WI38 (cell line): ENCODE results near the gene ZNF652.
"Not testable (repeated sequence)": the region's sequence is repeated elsewhere in the genome, so short reads cannot be mapped to it uniquely, and the experiment has no call there.

Experiments
- H3K4me3 ChIP-seq: 2 replicates; pipeline ENCODE4 v1.5.1; 2011; ENCODE audit warnings: low read depth, mild to moderate bottlenecking, control low read depth, low read length
- TF ChIP-seq, protein P1 (sequence below): IDR thresholded peaks from 2 replicates; pipeline ENCODE4 v1.5.1; 2012; ENCODE audit warnings: low read depth, mild to moderate bottlenecking, control low read depth, low read length

Gene ZNF652

GRCh38 chr17:49390548-49391324 lies 28.7 kb upstream of the ZNF652 start:
- H3K4me3 ChIP-seq, result no peak overlapping the region
- TF ChIP-seq, protein P1, sequence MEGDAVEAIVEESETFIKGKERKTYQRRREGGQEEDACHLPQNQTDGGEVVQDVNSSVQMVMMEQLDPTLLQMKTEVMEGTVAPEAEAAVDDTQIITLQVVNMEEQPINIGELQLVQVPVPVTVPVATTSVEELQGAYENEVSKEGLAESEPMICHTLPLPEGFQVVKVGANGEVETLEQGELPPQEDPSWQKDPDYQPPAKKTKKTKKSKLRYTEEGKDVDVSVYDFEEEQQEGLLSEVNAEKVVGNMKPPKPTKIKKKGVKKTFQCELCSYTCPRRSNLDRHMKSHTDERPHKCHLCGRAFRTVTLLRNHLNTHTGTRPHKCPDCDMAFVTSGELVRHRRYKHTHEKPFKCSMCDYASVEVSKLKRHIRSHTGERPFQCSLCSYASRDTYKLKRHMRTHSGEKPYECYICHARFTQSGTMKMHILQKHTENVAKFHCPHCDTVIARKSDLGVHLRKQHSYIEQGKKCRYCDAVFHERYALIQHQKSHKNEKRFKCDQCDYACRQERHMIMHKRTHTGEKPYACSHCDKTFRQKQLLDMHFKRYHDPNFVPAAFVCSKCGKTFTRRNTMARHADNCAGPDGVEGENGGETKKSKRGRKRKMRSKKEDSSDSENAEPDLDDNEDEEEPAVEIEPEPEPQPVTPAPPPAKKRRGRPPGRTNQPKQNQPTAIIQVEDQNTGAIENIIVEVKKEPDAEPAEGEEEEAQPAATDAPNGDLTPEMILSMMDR, result no peak

DNA sequence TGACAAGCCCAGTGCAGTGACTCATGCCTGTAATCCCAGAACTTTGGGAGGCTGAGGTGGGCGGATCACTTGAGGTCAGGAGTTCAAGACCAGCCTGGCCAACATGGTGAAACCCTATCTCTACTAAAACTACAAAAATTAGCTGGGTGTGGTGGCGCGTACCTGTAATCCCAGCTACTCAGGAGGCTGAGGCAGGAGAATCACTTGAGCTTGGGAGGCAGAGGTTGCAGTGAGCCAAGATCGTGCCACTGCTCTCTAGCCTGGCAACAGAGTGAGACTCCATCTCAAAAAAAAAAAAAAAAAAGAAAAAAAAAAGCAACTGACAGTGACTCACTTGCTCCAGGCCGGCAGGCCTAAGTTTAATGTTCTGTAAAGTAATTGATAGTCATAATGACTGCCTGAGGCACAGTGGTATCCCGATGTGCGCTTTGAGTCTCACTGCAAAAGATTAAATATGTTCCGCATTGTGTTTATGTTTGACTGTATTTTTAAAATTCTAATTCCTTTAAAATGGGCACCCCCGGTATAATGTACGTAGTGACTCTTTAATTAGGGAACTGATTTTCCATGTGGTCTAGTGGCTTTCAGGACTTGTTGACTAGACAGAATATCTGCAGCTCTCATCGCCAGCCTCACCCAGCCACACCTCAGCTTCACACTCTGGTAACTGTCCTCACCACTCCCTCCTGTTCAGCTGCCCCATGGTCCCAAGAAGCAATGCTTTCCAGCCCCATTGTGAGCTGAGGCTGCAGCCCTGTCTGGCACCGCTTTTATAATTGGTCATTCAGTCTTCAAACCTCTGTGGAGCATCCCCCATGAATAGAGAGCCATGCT lies 27.7 kb upstream of the ZNF652 start:
- H3K4me3 ChIP-seq, result not testable (repeated sequence)

DNA sequence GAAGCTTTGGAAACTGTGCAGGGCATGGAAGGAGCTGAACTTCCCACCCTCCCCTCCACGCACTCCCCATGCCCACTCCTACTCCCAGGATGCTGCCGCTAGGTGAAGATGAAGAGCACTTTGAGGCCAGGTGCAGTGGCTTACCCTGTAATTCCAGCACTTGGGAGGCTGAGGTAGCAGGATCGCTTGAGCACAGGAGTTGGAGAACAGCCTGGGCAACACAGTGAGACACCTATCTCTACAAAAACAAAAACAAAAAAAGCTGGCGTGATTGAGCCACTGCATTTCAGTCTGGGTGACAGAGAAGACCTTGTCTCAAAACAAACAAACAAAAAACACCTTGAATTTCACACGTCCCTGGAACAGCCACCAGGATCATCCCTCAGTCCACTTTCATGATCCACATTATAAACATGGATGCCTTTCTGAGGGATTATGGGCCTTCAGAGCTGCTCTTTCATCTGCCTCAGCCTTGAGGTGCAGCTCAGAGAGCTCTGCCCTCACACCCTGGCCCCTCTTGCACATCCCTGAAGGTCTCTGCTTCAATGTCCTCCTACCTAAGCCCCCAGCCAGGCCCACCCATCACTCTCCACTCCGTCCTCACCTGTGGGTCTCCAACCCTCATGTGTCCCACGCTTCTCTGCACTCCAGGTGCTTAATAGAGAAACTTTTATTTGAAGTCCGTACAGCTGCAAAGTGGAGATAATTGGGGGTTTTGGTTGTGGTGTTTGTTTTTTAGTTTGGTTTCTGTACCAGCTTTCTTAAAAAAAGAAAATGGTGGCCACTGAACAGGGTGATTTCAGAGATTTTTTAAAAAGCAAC lies 26.9 kb upstream of the ZNF652 start:
- TF ChIP-seq, protein P1, result no peak

DNA sequence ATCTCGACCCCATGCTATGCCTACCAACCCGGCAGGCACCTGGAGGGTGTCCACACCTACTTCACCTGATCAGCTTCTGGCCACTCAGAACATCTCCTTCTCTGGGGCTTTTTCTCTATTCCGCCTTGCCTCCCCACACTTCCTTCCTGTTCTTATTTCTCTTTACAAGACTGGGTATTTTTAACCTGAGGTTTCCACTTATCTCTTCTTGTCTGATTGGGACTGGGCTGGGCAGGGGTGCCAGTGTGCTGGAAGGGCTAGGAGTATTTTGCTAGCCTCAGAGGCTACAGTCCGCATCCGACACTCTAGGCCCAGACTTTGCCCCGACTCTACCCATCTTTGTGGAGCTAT lies 26.2 kb upstream of the ZNF652 start:
- TF ChIP-seq, protein P1, result no peak
- no peak overlapping the region for H3K4me3 ChIP-seq

More for the DNA sequence above, 26.9 kb upstream of the ZNF652 start:
- H3K4me3 ChIP-seq, result no peak overlapping the region

- H3K4me3 ChIP-seq, result no peak overlapping the region
- TF ChIP-seq, protein P1, result no peak
Observed at GRCh38 chr17:49387498-49388289, 25.6 kb upstream of the ZNF652 start.

DNA sequence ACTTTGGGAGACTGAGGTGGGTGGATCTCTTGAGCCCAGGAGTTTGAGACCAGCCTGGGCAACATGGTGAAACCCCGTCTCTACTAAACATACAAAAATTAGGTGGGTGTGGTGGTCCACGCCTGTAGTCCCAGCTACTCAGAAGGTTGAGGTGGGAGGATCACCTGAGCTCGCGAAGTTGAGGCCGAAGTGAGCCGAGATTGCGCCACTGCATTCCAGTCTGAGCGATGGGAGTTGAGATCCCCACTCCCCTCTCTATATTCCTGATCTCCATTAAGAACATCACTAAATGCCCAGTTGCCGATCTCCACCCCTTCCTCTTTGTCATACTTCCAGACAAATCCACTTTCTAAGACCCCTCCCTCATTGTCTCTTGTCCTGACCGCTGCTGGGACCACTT lies 24.3 kb upstream of the ZNF652 start:
- TF ChIP-seq, protein P1, result no peak
- no peak overlapping the region for H3K4me3 ChIP-seq

- no peak overlapping the region for H3K4me3 ChIP-seq
- TF ChIP-seq, protein P1, result no peak
Observed at GRCh38 chr17:49384951-49385350, 22.9 kb upstream of the ZNF652 start.
